HepG2 (cell line): ENCODE measurements around the gene MSL3B.

Experiments
- CHCHD3 ChIP-seq: sonication (generic); formaldehyde crosslinking; IDR thresholded peaks from 2 replicates; pipeline ENCODE4 v1.8.0; 2022; ENCODE audit warnings: mild to moderate bottlenecking, missing genetic modification reagents, moderate library complexity
- ETV6 ChIP-seq: sonication (generic); formaldehyde crosslinking; conservative IDR thresholded peaks from 2 replicates; pipeline ENCODE4 v1.4.0; 2020; ENCODE audit warnings: missing genetic modification reagents
- PRMT3 ChIP-seq: sonication (generic); formaldehyde crosslinking; IDR thresholded peaks from 2 replicates; pipeline ENCODE4 v1.8.1; 2022; ENCODE audit warnings: low read depth, mild to moderate bottlenecking, moderate library complexity, missing genetic modification reagents, borderline replicate concordance
- RORA ChIP-seq: sonication (generic); formaldehyde crosslinking; IDR thresholded peaks from 2 replicates; pipeline ENCODE4 v1.5.0; 2020; ENCODE audit warnings: mild to moderate bottlenecking, missing genetic modification reagents, moderate library complexity
- SETDB1 ChIP-seq: sonication (generic); formaldehyde crosslinking; IDR thresholded peaks from 2 replicates; pipeline ENCODE4 v1.5.1; 2020; ENCODE audit warnings: missing genetic modification reagents, mild to moderate bottlenecking, borderline replicate concordance
- TOPORS ChIP-seq: sonication (generic); formaldehyde crosslinking; IDR thresholded peaks from 2 replicates; pipeline ENCODE4 v1.8.0; 2023; ENCODE audit warnings: mild to moderate bottlenecking, missing genetic modification reagents
- ZFP36L1 ChIP-seq: sonication (generic); formaldehyde crosslinking; IDR thresholded peaks from 2 replicates; pipeline ENCODE4 v1.8.0; 2022; ENCODE audit warnings: mild to moderate bottlenecking, missing genetic modification reagents, moderate library complexity
- ZIK1 ChIP-seq: sonication (generic); formaldehyde crosslinking; IDR thresholded peaks from 2 replicates; pipeline ENCODE4 v1.5.0; 2020; ENCODE audit warnings: mild to moderate bottlenecking, low read depth, missing genetic modification reagents, borderline replicate concordance
- ZNF331 ChIP-seq: sonication (generic); formaldehyde crosslinking; IDR thresholded peaks from 2 replicates; pipeline ENCODE4 v1.4.0; 2020; ENCODE audit warnings: missing genetic modification reagents
- ZNF33A ChIP-seq: sonication (generic); formaldehyde crosslinking; IDR thresholded peaks from 2 replicates; pipeline ENCODE4 v1.5.1; 2020; ENCODE audit warnings: missing genetic modification reagents, mild to moderate bottlenecking, moderate library complexity, borderline replicate concordance
- ZNF383 ChIP-seq: sonication (generic); formaldehyde crosslinking; IDR thresholded peaks from 2 replicates; pipeline ENCODE4 v1.4.0; 2020; ENCODE audit warnings: missing genetic modification reagents, mild to moderate bottlenecking, borderline replicate concordance
- ZNF761 ChIP-seq: sonication (generic); formaldehyde crosslinking; conservative IDR thresholded peaks from 2 replicates; pipeline ENCODE4 v1.4.0; 2020; ENCODE audit warnings: mild to moderate bottlenecking, missing genetic modification reagents
- TF ChIP-seq, protein P1 (sequence below): sonication (generic); formaldehyde crosslinking; IDR thresholded peaks from 2 replicates; pipeline ENCODE4 v1.4.0; 2020; ENCODE audit warnings: missing genetic modification reagents
- TF ChIP-seq, protein P2 (sequence below): sonication (generic); IDR thresholded peaks from 2 replicates; pipeline ENCODE4 v1.6.1; 2016; ENCODE audit warnings: low read depth, borderline replicate concordance
- TF ChIP-seq, protein P3 (sequence below), 2 experiments: sonication (generic) in 1 of 2; formaldehyde crosslinking in 1 of 2; IDR thresholded peaks; 2 replicates each; pipeline versions ENCODE4 v1.4.0 to v1.6.1; 2016 to 2020; ENCODE audit warnings: borderline replicate concordance in 1 of 2, low read depth in 1 of 2, mild to moderate bottlenecking in 1 of 2, missing genetic modification reagents in 1 of 2
- TF ChIP-seq, protein P4 (sequence below): sonication (generic); formaldehyde crosslinking; conservative IDR thresholded peaks from 2 replicates; pipeline ENCODE4 v1.8.0; 2022; ENCODE audit warnings: low read depth, missing genetic modification reagents

MSL3B gene

DNA sequence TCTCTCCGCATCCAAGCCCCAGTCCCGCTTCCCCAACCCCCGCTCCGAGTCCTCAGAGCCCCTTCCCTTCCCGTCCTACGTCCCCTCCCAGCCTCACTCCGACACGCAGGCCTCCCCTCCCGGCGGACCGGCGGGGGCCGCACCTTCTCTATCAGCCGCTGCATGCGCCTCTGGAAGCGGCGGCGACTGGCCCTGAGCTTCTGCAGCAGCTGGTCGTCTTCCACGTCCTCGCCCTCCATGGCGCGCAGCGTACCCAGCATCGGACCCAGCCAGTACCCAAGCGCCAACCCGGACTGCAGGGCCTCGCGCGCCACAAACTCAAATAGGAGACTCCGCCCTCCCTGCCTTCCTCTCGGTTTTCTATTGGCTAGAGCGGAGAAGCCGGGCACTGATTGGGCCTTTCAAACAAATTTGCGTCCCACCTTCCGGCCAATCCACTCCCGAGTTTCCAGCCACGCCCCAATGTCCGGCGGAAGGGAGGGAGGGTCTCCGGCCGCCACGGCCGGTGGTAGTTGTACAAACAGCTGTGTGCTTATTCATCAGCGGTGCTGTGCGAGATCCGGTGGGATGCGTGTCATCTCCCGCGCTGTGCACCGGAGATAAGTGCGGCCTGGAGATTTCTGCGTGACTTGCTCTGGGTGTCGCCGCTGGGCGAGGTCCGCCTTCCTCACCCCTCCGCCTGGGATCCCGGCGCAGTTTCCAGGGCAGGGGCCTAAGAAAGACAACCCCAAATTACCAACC lies 13.8 kb downstream of the MSL3B start, which contains the start of gene HJURP (continued):
- TF ChIP-seq, protein P1, sequence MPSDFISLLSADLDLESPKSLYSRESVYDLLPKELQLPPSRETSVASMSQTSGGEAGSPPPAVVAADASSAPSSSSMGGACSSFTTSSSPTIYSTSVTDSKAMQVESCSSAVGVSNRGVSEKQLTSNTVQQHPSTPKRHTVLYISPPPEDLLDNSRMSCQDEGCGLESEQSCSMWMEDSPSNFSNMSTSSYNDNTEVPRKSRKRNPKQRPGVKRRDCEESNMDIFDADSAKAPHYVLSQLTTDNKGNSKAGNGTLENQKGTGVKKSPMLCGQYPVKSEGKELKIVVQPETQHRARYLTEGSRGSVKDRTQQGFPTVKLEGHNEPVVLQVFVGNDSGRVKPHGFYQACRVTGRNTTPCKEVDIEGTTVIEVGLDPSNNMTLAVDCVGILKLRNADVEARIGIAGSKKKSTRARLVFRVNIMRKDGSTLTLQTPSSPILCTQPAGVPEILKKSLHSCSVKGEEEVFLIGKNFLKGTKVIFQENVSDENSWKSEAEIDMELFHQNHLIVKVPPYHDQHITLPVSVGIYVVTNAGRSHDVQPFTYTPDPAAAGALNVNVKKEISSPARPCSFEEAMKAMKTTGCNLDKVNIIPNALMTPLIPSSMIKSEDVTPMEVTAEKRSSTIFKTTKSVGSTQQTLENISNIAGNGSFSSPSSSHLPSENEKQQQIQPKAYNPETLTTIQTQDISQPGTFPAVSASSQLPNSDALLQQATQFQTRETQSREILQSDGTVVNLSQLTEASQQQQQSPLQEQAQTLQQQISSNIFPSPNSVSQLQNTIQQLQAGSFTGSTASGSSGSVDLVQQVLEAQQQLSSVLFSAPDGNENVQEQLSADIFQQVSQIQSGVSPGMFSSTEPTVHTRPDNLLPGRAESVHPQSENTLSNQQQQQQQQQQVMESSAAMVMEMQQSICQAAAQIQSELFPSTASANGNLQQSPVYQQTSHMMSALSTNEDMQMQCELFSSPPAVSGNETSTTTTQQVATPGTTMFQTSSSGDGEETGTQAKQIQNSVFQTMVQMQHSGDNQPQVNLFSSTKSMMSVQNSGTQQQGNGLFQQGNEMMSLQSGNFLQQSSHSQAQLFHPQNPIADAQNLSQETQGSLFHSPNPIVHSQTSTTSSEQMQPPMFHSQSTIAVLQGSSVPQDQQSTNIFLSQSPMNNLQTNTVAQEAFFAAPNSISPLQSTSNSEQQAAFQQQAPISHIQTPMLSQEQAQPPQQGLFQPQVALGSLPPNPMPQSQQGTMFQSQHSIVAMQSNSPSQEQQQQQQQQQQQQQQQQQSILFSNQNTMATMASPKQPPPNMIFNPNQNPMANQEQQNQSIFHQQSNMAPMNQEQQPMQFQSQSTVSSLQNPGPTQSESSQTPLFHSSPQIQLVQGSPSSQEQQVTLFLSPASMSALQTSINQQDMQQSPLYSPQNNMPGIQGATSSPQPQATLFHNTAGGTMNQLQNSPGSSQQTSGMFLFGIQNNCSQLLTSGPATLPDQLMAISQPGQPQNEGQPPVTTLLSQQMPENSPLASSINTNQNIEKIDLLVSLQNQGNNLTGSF (CRISPR knock-in tag), result peak; percentile 37; the same call in 1 of the 2 replicates
- TF ChIP-seq ZNF383, result no peak
- TF ChIP-seq, protein P2, sequence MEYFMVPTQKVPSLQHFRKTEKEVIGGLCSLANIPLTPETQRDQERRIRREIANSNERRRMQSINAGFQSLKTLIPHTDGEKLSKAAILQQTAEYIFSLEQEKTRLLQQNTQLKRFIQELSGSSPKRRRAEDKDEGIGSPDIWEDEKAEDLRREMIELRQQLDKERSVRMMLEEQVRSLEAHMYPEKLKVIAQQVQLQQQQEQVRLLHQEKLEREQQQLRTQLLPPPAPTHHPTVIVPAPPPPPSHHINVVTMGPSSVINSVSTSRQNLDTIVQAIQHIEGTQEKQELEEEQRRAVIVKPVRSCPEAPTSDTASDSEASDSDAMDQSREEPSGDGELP, result peak; percentile 98
- no peak for TF ChIP-seq ZIK1 (CRISPR knock-in tag)
- no peak for TF ChIP-seq SETDB1 (CRISPR knock-in tag)
- TF ChIP-seq ZNF331 (CRISPR knock-in tag), result peak; percentile 73; the same call in 1 of the 2 replicates
- peak; percentile 99 for TF ChIP-seq ZFP36L1
- TF ChIP-seq RORA, result no peak
- TF ChIP-seq, protein P3, sequence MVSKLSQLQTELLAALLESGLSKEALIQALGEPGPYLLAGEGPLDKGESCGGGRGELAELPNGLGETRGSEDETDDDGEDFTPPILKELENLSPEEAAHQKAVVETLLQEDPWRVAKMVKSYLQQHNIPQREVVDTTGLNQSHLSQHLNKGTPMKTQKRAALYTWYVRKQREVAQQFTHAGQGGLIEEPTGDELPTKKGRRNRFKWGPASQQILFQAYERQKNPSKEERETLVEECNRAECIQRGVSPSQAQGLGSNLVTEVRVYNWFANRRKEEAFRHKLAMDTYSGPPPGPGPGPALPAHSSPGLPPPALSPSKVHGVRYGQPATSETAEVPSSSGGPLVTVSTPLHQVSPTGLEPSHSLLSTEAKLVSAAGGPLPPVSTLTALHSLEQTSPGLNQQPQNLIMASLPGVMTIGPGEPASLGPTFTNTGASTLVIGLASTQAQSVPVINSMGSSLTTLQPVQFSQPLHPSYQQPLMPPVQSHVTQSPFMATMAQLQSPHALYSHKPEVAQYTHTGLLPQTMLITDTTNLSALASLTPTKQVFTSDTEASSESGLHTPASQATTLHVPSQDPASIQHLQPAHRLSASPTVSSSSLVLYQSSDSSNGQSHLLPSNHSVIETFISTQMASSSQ (IDR thresholded peaks at IDR 0.05; ENCODE audit: low read depth), result 0 out of 2 replicates have a peak, but pooled peaks have one; percentile 12
- TF ChIP-seq, protein P3 (CRISPR knock-in tag; IDR thresholded peaks at IDR 0.05; ENCODE audit: borderline replicate concordance), result no peak
- peak; percentile 93 for TF ChIP-seq TOPORS
- TF ChIP-seq ZNF33A (CRISPR knock-in tag), result no peak
- no peak for TF ChIP-seq ZNF761
- no peak; the same call in 1 of the 2 replicates for TF ChIP-seq ETV6 (CRISPR knock-in tag)
- TF ChIP-seq, protein P4, sequence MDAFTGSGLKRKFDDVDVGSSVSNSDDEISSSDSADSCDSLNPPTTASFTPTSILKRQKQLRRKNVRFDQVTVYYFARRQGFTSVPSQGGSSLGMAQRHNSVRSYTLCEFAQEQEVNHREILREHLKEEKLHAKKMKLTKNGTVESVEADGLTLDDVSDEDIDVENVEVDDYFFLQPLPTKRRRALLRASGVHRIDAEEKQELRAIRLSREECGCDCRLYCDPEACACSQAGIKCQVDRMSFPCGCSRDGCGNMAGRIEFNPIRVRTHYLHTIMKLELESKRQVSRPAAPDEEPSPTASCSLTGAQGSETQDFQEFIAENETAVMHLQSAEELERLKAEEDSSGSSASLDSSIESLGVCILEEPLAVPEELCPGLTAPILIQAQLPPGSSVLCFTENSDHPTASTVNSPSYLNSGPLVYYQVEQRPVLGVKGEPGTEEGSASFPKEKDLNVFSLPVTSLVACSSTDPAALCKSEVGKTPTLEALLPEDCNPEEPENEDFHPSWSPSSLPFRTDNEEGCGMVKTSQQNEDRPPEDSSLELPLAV (CRISPR knock-in tag), result peak; percentile 97
- TF ChIP-seq CHCHD3 (CRISPR knock-in tag), result peak; percentile 42; the same call in 1 of the 2 replicates
- peak; percentile 99 for TF ChIP-seq PRMT3
